ENCODE results near the gene ICA1. TPM values are rescaled to one million over a fixed set of nuclear protein-coding genes. Genes with fewer than 3 reads are reported as not detected.

ICA1 gene
- 64.4 TPM for total RNA-seq

GRCh38 chr7:8261711-8262695, at the start of gene ICA1:
ICA1 (minus strand) TSS chr7:8262167; CDS start chr7:8235926, 26,241 bp downstream.

Small RNA genes within 50 kb of the gene (small RNA-seq; reads per million reads assigned to genes)
- gene AC007009.1: not detected

Other genes with a start within 250 kb of the ICA1 start
- gene NXPH1, start 171.4 kb upstream of the ICA1 start, total RNA-seq: 94.6 TPM

Measured in diencephalon (tissue), 1 donor.